Skeletal muscle cell (primary cell): ENCODE measurements around the gene LRRFIP1.

Experiments
- DNase-seq: peaks from one replicate; pipeline ENCODE4 v3.0.0-alpha.2; 2010; ENCODE audit warnings: low read depth
- H3K4me3 ChIP-seq: 2 replicates; pipeline ENCODE4 v1.5.1; 2011; ENCODE audit warnings: low read depth, mild to moderate bottlenecking, control low read depth, low read length, moderate library complexity

The LRRFIP1 gene

GRCh38 chr2:237636578-237636977, 9.2 kb downstream of the LRRFIP1 start:
- H3K4me3 ChIP-seq = no peak overlapping the region
- DNase-seq = no peak

DNA sequence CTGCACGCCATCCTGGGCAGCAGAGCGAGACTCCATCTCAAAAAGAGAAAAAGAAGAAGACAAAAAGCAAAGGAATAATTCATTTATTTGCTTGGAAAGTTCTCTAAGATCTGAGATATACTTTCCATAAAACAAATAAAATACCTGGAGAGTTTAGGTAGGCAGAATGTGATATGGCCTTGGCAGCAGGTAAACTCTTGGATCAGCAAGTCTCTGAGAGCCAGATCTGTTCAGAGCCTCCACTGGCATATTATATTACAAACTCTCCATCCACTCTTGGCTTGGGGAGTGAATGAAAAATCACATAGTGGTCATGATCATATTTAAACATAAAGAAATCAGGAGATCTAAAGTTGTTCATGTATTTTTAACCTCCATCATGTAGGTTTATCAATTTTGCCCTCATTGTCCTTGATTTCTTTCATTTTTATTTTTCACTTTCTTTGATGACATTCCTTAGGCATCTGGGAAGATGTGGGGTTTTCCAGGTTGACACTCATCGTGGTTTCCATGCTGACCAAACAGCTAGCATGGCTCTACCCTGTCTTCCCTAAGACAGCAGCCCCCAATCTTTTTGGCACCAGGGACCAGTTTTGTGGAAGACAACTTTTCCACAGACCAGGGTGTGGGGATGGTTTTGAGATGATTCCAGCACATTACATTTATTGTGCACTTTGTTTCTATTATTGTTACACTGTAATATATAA, 10.2 kb downstream of the LRRFIP1 start:
- no peak for DNase-seq

GRCh38 chr2:237638176-237638575, 10.8 kb downstream of the LRRFIP1 start:
- DNase-seq = no peak
- H3K4me3 ChIP-seq = no peak overlapping the region

More for the DNA sequence above, 10.2 kb downstream of the LRRFIP1 start:
- no peak overlapping the region for H3K4me3 ChIP-seq

GRCh38 chr2:237639052-237639835, 11.9 kb downstream of the LRRFIP1 start:
- no peak overlapping the region for H3K4me3 ChIP-seq
- DNase-seq = no peak

GRCh38 chr2:237639836-237640220, 12.4 kb downstream of the LRRFIP1 start:
- H3K4me3 ChIP-seq = no peak overlapping the region
- no peak for DNase-seq

- no peak for DNase-seq
- no peak overlapping the region for H3K4me3 ChIP-seq
Observed at GRCh38 chr2:237640493-237640998, 13.2 kb downstream of the LRRFIP1 start.

DNA sequence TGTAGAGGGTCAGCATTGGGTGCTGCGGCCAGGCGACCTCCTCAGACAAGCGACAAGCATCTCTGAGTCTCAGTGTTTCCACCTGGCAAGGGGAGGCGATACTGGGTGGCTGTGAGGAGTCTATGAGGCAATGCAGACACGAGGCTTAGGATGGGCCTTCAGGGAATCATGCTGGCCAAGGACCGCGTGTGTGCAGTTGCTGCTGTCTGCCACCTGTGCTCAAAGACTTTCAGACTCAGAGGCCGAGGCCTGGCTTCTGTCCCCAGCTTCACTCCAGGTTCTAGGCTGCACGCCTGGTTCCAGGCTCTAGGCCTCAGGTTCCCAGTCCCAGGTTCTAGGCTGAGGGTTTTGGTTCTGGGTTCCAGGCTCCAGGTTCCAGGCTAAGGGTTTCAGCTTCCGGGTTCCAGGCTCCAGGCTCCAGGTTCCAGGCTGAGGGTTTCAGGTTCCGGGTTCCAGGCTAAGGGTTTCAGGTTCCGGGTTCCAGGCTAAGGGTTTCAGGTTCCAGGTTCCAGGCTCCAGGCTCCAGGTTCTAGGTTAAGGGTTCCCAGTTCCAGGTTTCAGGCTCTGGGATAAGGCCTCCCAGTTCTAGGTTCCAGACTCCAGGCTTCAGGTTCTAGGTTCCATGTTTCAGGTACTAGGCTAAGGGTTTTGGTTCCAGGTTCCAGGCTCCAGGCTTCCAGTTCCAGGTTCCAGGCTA, 14.8 kb downstream of the LRRFIP1 start:
- no peak for DNase-seq
- H3K4me3 ChIP-seq = no peak overlapping the region

GRCh38 chr2:237643066-237643465, 15.7 kb downstream of the LRRFIP1 start:
- no peak overlapping the region for H3K4me3 ChIP-seq
- DNase-seq = no peak

DNA sequence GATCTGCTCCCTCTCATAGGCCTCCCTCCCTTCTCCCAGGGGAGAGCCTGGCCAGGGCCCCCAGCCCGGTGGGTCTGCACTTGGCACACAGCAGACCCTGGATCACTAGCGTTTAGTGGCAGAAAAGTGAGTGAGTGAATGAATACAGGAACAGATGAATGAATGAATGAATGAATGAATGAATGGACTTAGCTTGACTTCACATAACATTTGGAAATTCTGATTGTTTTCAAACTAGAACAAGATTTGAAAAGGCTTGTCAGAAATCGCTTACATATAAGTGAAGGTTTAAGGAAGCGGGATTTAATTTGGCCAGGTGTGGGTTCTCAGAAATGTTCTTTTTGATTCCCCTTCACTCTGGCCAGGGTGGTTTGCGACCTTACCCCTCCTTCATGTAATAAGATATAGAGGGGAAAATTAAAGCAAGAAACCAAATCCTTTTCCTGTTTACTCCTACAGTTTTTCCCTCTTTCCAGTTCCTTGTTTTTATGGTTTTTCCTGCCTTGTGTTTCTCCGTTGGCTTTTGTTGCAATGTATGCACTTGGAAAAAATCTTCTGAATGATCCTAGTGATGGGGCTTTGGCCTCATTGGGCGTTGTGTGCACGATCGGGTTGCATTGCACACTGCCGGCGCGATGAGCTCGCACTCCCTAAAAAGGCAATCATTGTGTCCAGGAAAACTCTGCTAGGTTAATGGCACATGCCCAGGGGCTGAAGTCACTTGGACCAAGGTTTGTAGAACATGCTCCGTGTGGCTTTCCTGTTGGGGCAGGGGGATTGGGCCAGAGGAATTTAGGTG, 16.4 kb downstream of the LRRFIP1 start:
- DNase-seq = no peak

DNA sequence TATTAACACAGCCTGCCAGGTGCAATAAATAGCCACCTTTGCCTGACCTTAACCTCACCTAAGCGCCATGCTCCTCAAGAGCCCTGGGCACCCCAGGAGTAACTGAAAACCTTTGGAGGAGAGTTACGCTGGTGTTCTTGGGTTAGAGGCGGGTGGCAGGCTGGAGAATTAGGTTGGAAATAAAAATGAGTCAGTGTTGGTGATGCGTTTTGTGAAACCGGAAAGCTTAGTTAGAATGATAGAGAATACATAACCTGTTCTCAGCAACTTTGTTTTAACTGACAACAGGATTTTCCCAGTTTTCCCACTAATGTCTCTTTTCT, 17.0 kb downstream of the LRRFIP1 start:
- no peak for DNase-seq
- H3K4me3 ChIP-seq = no peak overlapping the region

More for the DNA sequence above, 16.4 kb downstream of the LRRFIP1 start:
- H3K4me3 ChIP-seq = no peak overlapping the region

- DNase-seq = no peak
- H3K4me3 ChIP-seq = no peak overlapping the region
Observed at GRCh38 chr2:237645261-237645660, 17.9 kb downstream of the LRRFIP1 start.

DNA sequence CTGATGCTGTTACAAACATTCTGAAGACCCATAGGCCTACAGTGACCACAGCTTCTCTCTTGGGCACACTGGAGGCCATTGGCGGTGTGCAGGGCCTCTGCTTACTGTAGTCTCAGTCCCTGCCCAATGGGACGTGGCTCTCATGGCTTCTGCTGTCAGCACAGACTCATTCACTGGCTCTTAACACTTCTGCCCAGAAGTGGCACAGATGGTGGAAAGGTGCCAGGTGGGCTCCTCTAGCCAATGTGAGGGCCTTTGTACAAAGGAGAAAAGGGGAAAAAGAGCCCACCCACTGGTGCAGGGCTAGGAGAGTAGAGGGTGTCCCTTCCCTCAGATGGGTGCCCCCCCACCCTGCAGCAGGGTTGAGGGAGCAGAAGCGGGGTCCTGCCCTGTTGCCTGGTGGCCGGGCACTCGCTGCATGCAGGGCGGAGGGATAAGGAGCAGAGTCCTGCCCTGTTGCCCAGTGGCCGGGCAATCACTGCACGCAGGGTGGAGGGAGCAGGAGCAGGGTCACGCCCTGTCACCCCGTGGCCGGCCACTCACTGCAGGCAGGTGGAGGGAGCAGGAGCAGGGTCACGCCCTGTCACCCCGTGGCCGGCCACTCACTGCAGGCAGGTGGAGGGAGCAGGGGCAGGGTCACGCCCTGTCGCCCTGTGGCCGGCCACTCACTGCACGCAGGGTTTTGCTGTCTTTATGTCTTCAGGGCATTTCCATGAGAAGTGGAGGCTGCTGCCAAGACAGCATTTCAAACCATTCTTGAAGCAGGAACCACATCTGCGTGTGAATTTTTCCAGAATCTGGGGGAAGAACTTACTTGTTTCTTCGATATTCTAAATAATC, 20.0 kb downstream of the LRRFIP1 start:
- no peak for DNase-seq

DNA sequence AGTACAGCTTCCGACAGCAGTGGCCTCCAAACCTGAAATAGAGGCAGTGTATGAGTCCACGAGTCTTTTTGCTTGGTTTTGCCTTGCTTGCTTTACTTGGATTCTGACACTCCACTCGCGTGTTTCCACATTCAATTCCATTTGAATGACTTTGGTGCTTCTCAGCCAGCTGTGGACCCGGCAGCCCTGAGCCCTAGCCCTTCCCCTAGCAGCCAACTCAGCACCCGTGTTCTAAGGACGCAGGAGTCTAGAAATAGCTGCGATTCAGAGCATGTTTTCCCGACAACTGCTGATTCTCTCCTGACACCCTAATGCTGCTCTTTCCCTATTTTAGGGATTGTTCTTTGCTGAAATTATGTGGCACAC, 20.6 kb downstream of the LRRFIP1 start:
- no peak for DNase-seq
- H3K4me3 ChIP-seq = no peak overlapping the region

More for the DNA sequence above, 20.0 kb downstream of the LRRFIP1 start:
- no peak overlapping the region for H3K4me3 ChIP-seq

DNA sequence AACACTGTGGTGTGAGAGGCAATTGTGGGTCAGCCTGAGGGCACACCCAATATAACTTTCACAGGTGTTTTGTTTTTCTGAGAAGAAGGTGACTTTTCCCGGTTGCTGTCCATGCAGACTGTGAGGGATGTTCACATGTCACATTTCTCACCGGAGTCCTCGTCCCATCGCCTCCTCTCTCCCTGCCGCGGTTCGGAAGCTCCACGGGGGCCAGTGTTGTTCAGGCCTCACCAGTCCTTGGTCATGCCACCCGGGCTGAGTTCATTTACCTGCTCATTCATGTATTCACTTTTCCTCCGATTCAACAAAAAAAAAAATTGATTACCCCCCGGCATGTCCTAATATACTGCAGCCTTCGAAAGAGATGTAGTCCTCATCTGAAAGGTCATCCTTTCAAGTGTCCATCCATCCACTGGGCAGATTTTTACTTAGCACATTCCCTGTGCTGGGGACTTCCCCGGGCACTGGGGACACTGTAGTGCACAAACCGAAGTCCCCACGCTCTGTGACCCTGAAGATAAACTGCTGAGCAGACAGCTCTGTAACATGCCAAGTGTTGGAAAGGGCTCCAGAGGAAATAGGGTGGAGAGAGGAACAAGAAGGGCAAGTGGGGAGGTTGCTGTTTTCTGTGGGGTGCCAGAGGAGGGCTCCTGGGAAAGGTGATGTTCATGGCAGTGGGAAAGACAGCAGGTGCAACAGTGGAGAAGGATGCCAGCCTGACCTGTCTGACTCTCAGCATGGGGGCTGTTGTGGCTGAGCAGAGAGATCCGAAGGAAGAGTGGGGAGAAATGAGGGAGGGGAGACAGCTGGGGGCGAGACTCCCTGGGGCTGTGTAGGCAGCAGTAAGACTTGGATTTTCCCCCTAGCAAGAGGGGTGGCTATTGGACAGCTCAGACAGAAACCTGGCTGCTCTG, 22.4 kb downstream of the LRRFIP1 start:
- no peak for DNase-seq

DNA sequence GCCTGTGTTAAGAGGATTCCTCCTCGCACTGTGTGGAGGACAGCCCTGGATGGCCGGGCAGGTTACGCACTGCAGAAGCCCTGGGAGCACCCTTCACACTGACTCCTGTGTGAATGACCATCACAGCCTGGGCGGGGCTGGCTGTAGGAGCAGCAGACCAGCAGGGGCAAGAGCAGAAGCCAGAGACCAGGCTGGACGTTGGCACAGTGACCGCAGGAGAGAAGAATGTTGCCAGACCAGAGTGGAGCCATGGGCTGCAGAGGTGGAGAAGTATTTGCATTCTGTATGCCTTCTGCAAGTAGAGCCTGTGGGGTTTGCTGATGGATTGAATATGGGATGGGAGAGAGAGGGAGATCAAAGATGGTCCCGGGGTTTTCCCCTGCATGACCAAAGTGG, 23.1 kb downstream of the LRRFIP1 start:
- no peak overlapping the region for H3K4me3 ChIP-seq
- no peak for DNase-seq

More for the DNA sequence above, 22.4 kb downstream of the LRRFIP1 start:
- H3K4me3 ChIP-seq = no peak overlapping the region

- no peak for DNase-seq
- H3K4me3 ChIP-seq = no peak overlapping the region
Observed at GRCh38 chr2:237651761-237652160, 24.4 kb downstream of the LRRFIP1 start.

DNA sequence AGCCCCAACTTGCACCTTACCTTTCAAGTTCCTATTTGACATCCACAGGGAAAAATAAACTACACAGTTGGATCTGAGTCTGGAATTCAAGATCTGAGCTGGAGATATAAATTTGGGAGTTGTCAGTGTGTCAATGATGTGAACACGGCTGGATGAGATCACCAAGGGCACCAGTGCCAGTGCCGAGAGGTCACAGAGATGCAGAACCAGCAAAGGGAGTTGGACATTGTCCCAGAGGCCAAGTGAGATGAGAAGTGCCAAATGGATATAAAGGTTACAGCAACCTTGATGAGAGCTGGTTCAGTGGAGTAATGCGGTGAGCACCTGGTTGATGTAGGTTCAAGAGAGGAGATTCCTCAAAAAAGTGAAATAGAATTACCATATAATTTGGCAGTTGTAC, 24.8 kb downstream of the LRRFIP1 start:
- no peak overlapping the region for H3K4me3 ChIP-seq
- DNase-seq = no peak

DNA sequence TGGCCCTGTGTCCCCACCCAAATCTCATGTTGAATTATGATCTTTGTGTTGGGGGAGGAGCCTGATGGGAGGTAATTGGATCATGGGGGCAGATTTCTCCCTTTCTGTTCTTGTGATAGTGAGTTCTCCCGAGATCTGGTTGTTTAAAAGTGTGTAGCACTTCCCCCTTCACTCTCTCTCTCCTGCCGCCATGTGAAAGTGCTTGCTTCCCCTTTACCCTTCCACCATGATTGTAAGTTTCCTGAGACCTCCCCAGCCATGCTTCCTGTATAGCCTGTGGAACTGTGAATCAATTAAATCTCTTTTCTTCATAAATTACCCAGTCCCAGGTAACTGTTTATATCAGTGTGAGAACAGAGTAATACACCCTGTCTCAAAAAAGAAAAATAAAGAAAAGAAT, 25.5 kb downstream of the LRRFIP1 start:
- H3K4me3 ChIP-seq = no peak overlapping the region
- no peak for DNase-seq
